ENCODE data around the gene GMPPA. TPM values are rescaled to one million over a fixed set of nuclear protein-coding genes. Genes with fewer than 3 reads are reported as not detected.

The GMPPA gene
- total and polyA plus RNA-seq, 4 donors: 18.8 to 48.9 (median 38.7) TPM

- H3K4me1 ChIP-seq (ENCODE audit: control insufficient read depth in 5 of 5, insufficient read depth in 5 of 5, low read length in 5 of 5): peaks cover 0 to 3% (median 0%) of the 10 kb centered on the region in 5 donors
- WGBS, 2 donors: 70 to 80% methylated on average over 4 of the region's 4 CpGs
- ATAC-seq (ENCODE audit: insufficient read depth, low FRiP score): no peak
- H3K4me3 ChIP-seq: no peak overlapping the region
- no peak for TF ChIP-seq CTCF (IDR thresholded peaks at IDR 0.05; ENCODE audit: control extremely low read depth, extremely low read depth)
- peak overlapping the region in 1 of 2 donors; percentile 28 for H3K27ac ChIP-seq (ENCODE audit: low read depth in 1 of 2, low read length in 1 of 2)
- peaks cover 0 to 2% (median 0%) of the 10 kb centered on the region in 4 donors for H3K9me3 ChIP-seq (ENCODE audit: control insufficient read depth in 4 of 4, insufficient read depth in 3 of 4, low read length in 3 of 4)
- H3K27me3 ChIP-seq (ENCODE audit: control insufficient read depth in 3 of 3, insufficient read depth in 3 of 3, low read length in 2 of 3): no peaks in the 10 kb centered on the region
- DNase-seq: no peak
- no peak overlapping the region for H3K9ac ChIP-seq (ENCODE audit: insufficient read depth in 1 of 2, low read length in 2 of 2)
- H3K36me3 ChIP-seq (ENCODE audit: control insufficient read depth in 4 of 4, insufficient read depth in 4 of 4, low read length in 4 of 4): peaks cover 0 to 14% (median under 1%) of the 10 kb centered on the region in 4 donors
These were observed 28.3 kb upstream of the GMPPA start for GRCh38 chr2:219470429-219470828.

GRCh38 chr2:219471476-219472371 lies 27.0 kb upstream of the GMPPA start:
- no peak for TF ChIP-seq CTCF (IDR thresholded peaks at IDR 0.05; ENCODE audit: control extremely low read depth, extremely low read depth)
- H3K9me3 ChIP-seq (ENCODE audit: control insufficient read depth in 4 of 4, insufficient read depth in 3 of 4, low read length in 3 of 4): peaks cover 0 to 2% (median 0%) of the 10 kb centered on the region in 4 donors
- no peaks in the 10 kb centered on the region for H3K27me3 ChIP-seq (ENCODE audit: control insufficient read depth in 3 of 3, insufficient read depth in 3 of 3, low read length in 2 of 3)
- no peak overlapping the region for H3K9ac ChIP-seq (ENCODE audit: insufficient read depth in 1 of 2, low read length in 2 of 2)
- H3K27ac ChIP-seq (ENCODE audit: low read depth in 1 of 2, low read length in 1 of 2): no peak overlapping the region
- peaks cover 0 to 9% (median 0%) of the 10 kb centered on the region in 4 donors for H3K36me3 ChIP-seq (ENCODE audit: control insufficient read depth in 4 of 4, insufficient read depth in 4 of 4, low read length in 4 of 4)
- H3K4me1 ChIP-seq (ENCODE audit: control insufficient read depth in 5 of 5, insufficient read depth in 5 of 5, low read length in 5 of 5): peaks cover 0 to 3% (median 0%) of the 10 kb centered on the region in 5 donors
- WGBS, 2 donors: 83 to 87% methylated on average over 21 to 22 of the region's 22 CpGs
- ATAC-seq (ENCODE audit: insufficient read depth, low FRiP score) (no peak), DNase-seq (no peak)
- no peak overlapping the region for H3K4me3 ChIP-seq

GRCh38 chr2:219472629-219473187 lies 26.0 kb upstream of the GMPPA start:
- Histone ChIP-seq H3K27me3 (ENCODE audit: control insufficient read depth in 3 of 3, insufficient read depth in 3 of 3, low read length in 2 of 3) (no peaks in the 10 kb centered on the region), H3K4me3 (no peak overlapping the region), H3K36me3 (ENCODE audit: control insufficient read depth in 4 of 4, insufficient read depth in 4 of 4, low read length in 4 of 4) (peaks cover 0 to 7% (median 0%) of the 10 kb centered on the region in 4 donors), H3K9me3 (ENCODE audit: control insufficient read depth in 4 of 4, insufficient read depth in 3 of 4, low read length in 3 of 4) (peaks cover 0 to 3% (median 0%) of the 10 kb centered on the region in 4 donors), H3K4me1 (ENCODE audit: control insufficient read depth in 5 of 5, insufficient read depth in 5 of 5, low read length in 5 of 5) (peaks cover 0 to 10% (median 3%) of the 10 kb centered on the region in 5 donors), H3K9ac (ENCODE audit: insufficient read depth in 1 of 2, low read length in 2 of 2) (no peak overlapping the region), H3K27ac (ENCODE audit: low read depth in 1 of 2, low read length in 1 of 2) (no peak overlapping the region)
- no peak for ATAC-seq (ENCODE audit: insufficient read depth, low FRiP score)
- no peak for TF ChIP-seq CTCF (IDR thresholded peaks at IDR 0.05; ENCODE audit: control extremely low read depth, extremely low read depth)
- no peak for DNase-seq
- 84 to 90% methylated on average over 12 of the region's 12 CpGs for WGBS, 2 donors

All from lung (tissue), 12 donors.